GM12891 (cell line): ENCODE results near the gene SLC25A20. TPM values are rescaled to one million over a fixed set of nuclear protein-coding genes. Genes with fewer than 3 reads are reported as not detected.
A peak's percentile ranks its signal among the peaks of the same experiment; 100 is the strongest.

ENCODE experiments used
- DNase-seq: peaks from one replicate; pipeline ENCODE4 v3.0.0; 2011; ENCODE audit warnings: low spot score; ENCODE audit not compliant: insufficient read length
- FAIRE-seq: peaks from 2 replicates; lab custom pipeline; 2011; peaks lifted over from hg19 to GRCh38; lab: Jason Lieb, UNC
- PAX5 ChIP-seq: IDR thresholded peaks from 2 replicates; pipeline ENCODE4 v1.6.1; 2011; ENCODE audit warnings: low read length, moderate library complexity, mild to moderate bottlenecking; ENCODE audit not compliant: insufficient read depth, severe bottlenecking
- POLR2A ChIP-seq: IDR thresholded peaks from 2 replicates; pipeline ENCODE4 v1.6.1; 2011; ENCODE audit warnings: low read depth, low read length, control low read depth
- POLR2AphosphoS5 ChIP-seq: IDR thresholded peaks from 2 replicates; pipeline ENCODE4 v1.6.1; 2011; ENCODE audit warnings: low read depth, low read length, control low read depth
- POU2F2 ChIP-seq: IDR thresholded peaks from 2 replicates; pipeline ENCODE4 v1.6.1; 2011; ENCODE audit warnings: low read depth, mild to moderate bottlenecking, control low read depth, low read length, moderate library complexity
- SPI1 ChIP-seq: IDR thresholded peaks from 2 replicates; pipeline ENCODE4 v1.6.1; 2011; ENCODE audit warnings: low read depth, low read length, control low read depth
- TAF1 ChIP-seq: IDR thresholded peaks from 2 replicates; pipeline ENCODE4 v1.6.1; 2011; ENCODE audit warnings: low read depth, low read length, control low read depth
- polyA plus RNA-seq: library from polyadenylated mRNA; unstranded; fragments of >200 nt; gene quantifications from one replicate; pipeline ENCODE4 v1.2.1, GENCODE V29; 2012; ENCODE audit warnings: low read depth, missing spikeins, inconsistent platforms; ENCODE audit not compliant: missing spikeins

SLC25A20 gene
- polyA plus RNA-seq = 14.2 TPM

GRCh38 chr3:48898383-48899234 is at the start of gene SLC25A20:
Gene SLC25A20 (minus strand): TSS chr3:48898882. CDS start chr3:48898794, 88 bp downstream.
- TF ChIP-seq PAX5 (peak; percentile 19), SPI1 (0 out of 2 replicates have a peak, but pooled peaks have one; percentile 36), POLR2AphosphoS5 (no peak), TAF1 (no peak), POLR2A (0 out of 2 replicates have a peak, but pooled peaks have one; percentile 24), POU2F2 (no peak)
- peak; percentile 87 for DNase-seq
- FAIRE-seq = peak; percentile 99

- TF ChIP-seq TAF1 (no peak), PAX5 (no peak), SPI1 (no peak), POLR2A (no peak), POLR2AphosphoS5 (no peak), POU2F2 (no peak)
- no peak for FAIRE-seq
- no peak for DNase-seq
These were observed 47.3 kb upstream of the SLC25A20 start for GRCh38 chr3:48945891-48946549.

DNA sequence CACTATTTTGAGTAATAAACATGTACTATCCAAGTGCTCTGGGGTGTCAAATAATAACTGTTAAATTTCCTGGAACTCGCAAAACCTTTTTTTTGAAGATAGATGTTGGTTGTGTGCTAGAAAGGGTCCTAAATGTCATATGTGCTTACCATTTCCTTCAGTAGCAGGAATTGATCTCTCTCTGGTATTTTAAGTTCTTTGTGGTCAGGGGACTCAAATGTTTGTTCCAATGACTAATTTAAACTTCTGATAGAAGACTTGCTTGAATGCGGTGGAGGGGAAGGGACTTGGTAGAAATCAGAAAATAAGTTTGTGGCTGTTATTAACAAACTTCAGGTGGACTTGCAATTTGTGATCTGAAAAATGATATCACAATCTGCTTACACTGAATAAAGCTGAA is 46.8 kb upstream of the SLC25A20 start:
- FAIRE-seq (peak; percentile 28), DNase-seq (no peak)
- TF ChIP-seq SPI1 = no peak
- TF ChIP-seq POLR2AphosphoS5 = no peak
- TF ChIP-seq TAF1 = no peak
- TF ChIP-seq POU2F2 = no peak
- no peak for TF ChIP-seq PAX5
- TF ChIP-seq POLR2A = no peak

- FAIRE-seq = no peak
These were observed 40.0 kb upstream of the SLC25A20 start for GRCh38 chr3:48938689-48939088.

GRCh38 chr3:48938156-48938555 is 39.5 kb upstream of the SLC25A20 start:
- DNase-seq = no peak
- no peak for FAIRE-seq
- TF ChIP-seq SPI1 = no peak

More at GRCh38 chr3:48938689-48939088, 40.0 kb upstream of the SLC25A20 start:
- DNase-seq = no peak
- TF ChIP-seq POU2F2 = no peak
- TF ChIP-seq POLR2AphosphoS5 = no peak
- TF ChIP-seq SPI1 = no peak
- TF ChIP-seq TAF1 = no peak
- TF ChIP-seq POLR2A = no peak
- no peak for TF ChIP-seq PAX5

DNA sequence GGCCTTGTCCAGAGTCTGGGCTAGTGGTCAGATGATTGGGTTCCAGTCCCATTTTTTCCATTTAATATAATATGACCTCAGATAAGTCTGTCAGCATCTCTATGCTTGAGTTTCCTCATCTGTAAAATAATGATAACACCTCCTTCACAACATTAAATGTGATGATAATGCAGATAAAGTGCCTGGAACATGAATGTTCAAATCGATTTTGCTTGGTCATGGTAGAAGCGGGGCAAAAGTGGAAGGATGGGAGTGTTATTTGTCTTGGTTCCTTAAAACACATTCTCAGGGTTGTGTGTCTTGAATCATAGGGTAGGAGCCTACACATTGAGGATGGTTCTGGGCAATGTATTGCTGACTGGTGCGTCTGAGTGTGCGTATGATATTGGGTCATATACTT is 36.8 kb upstream of the SLC25A20 start:
- FAIRE-seq = peak; percentile 61
- no peak for TF ChIP-seq SPI1
- TF ChIP-seq POLR2A = no peak
- TF ChIP-seq POU2F2 = no peak
- no peak for TF ChIP-seq TAF1
- no peak for TF ChIP-seq POLR2AphosphoS5
- no peak for TF ChIP-seq PAX5
- DNase-seq = no peak

DNA sequence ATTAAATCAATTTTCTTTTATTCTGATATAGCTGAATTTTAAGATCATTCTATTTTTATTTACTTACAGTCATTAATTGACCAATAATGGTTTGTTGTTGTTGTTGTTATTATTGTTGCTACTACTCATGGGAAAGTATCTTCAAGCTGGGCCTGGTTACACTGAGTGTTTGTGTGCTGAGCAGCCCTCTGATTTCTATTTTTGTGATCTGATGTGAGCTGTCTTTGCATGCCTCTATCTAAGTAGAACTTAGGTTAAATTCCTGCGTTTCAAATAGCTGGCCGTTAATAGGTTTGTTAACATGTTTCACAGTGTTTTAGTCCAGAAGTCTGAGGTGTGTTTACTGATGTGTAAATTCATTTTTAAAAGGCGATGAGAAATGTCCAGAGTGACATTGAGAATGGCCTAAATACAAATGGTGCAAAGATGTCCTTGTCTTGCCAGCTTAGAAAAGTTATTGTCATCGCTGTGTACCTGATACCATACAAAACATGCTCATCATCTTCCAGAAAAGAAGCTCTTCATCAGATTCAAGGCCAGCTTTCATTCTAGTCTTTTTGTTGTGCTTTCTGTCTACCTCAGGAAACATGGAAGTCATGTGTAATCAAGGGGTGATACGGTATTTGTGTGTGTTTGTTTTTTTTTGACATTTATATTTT is 35.8 kb upstream of the SLC25A20 start:
- no peak for TF ChIP-seq TAF1
- no peak for TF ChIP-seq POLR2A
- TF ChIP-seq POLR2AphosphoS5 = no peak
- TF ChIP-seq PAX5 = no peak
- no peak for TF ChIP-seq SPI1
- TF ChIP-seq POU2F2 = no peak
- DNase-seq (no peak), FAIRE-seq (no peak)

- DNase-seq (no peak), FAIRE-seq (no peak)
- TF ChIP-seq TAF1 (no peak), POU2F2 (no peak), SPI1 (no peak), PAX5 (no peak), POLR2AphosphoS5 (no peak), POLR2A (no peak)
These were observed 33.4 kb upstream of the SLC25A20 start for GRCh38 chr3:48931944-48932580.

DNA sequence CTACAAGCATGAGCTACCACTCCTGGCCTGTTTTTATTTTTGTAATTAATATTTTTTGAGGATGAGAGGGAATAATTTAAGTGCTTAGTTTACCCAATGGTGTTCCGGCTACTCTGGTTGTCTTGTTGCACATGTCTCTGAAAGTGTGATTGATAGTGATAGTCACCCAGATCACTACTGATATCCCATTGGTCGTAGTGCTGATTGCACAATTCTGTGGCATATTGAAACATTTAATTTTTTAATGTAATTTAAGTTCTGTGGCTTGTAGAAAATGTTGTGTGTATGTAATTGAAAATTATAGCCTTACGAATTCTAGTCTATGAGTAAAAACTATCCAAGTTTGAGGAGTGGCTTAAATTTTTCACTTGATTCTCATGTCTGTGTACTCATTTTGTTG is 31.9 kb upstream of the SLC25A20 start:
- DNase-seq (no peak), FAIRE-seq (no peak)
- TF ChIP-seq PAX5 (no peak), TAF1 (no peak), POLR2AphosphoS5 (no peak), SPI1 (no peak)
